GF-D8 (cell line): ENCODE data around the gene DGKD.

Experiments
- DNase-seq: peaks from one replicate; lab custom pipeline; 2025; lab: John Stamatoyannopoulos, UW

DGKD gene

DNA sequence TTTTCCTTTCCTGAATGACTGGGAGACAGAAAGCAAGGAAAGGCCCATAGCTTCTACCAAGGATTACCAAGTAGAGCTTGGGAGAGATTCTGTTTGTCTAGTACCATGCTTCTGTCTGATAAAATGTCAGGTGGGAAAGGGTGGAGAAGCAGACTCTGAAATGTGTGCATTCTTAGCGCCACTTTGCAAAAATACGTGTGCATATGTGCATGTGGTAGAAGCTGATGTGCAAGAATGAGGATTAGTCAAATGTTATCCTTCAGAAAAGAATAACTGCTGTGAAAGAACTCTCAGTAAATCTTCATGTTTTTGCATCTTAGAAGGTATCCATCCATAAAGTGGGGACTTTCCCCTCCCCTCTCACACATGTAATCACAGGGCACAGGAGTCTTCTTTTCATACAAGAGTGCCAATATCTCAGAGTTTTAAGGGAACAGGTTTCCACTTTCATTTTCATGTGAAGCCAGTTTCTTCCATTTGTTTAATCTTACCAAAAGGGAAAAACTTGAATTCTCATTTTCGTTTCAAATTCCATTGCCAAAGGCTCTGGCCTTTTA, 15.4 kb upstream of the DGKD start:
- DNase-seq, result no peak

DNA sequence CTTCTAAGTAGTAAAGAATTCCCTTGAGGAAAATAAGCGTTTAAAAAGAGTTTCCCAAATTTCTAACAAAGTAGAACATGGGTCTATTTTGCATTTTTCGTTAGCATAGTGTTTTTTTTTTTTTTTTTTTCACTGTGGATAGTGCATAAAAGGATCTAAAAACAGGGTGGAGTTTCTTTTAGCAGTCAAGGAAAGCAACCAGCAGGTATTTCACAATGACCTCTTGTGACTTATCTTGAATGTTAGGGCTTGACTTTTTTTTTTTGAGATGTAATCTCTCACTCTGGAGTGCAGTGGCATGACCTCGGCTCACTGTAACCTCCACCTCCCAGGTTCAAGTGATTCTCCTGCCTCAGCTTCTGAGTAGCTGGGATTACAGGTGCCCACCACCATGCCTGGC, 14.9 kb upstream of the DGKD start:
- DNase-seq, result peak; percentile 77

DNA sequence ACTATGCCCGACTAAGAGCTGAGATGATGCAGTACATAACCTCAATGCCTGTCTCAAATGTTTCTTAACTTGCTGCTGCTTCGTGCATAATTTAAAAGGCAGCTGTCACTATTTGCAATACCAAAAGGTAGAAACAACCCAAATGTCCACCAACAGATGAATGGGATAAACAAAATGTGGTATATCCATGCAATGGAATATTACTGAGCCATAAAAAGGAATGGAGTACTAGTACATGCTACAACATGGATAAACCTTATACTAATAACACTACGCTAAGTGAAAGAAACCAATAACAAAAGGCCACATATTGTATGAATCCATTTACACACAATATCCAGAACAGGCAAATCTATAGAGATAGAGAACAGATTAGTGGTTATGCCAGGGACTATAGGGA, 13.0 kb upstream of the DGKD start:
- DNase-seq, result no peak

DNA sequence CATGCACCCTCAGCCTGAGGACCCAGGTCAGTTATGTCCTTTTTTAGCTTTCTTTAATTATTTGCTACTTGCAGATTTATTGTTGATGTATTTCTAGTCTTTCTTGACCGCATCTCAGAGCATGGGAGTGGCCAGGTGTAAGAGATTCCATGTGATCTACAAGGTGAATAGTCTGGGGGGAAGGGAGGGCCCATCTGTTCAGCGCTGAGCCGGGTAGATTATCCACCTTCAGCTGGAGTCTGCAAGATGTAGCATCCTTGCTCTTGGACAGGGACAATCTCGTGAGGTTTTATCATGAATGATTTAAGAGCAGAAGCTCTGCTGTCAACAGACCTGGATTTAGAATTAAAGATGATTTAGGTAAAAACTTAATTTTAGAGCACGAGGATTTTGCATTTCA, 12.0 kb upstream of the DGKD start:
- no peak for DNase-seq

DNA sequence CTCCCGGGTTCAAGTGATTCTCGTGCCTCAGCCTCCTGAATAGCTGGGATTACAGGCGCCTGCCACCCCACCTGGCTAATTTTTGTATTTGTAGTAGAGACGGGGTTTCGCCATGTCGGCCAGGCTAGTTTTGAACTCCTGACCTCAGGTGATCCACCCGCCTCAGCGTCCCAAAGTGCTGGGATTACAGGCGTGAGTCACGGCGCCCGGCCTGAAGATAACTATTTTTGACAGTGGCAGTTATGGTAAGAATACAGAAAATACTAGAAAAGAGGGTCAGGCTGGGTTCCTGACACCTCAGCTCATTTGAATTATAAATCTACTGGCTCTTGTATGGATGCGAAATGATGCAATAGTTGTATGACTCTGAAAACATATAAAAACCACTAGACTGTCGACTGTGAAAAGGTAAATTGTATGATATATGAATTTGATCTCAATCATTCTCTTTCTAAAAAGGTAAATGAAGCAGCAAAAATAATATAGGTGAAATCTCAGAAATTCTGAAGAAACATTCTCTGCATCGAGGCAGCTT, 11.1 kb upstream of the DGKD start:
- DNase-seq, result no peak

DNA sequence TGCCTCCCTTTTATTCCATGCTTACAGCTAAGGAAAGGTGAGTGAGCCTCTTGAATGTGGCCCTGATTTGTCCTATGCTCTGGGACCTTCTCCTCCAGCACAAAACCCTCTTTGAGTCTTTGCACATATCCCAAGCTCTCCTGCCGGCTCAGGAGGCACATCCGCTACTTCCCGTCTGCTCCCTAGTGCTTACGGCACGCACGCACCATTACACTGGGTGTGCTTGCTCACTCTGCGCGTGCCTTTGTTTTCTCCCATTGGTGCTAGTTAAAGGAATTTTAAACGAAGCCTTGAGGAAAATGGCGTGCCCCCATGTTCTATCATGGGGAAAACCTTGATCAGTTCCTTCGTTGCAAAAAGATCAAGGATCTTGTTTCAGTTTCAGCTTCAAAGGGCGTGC, 7.9 kb upstream of the DGKD start:
- no peak for DNase-seq

DNA sequence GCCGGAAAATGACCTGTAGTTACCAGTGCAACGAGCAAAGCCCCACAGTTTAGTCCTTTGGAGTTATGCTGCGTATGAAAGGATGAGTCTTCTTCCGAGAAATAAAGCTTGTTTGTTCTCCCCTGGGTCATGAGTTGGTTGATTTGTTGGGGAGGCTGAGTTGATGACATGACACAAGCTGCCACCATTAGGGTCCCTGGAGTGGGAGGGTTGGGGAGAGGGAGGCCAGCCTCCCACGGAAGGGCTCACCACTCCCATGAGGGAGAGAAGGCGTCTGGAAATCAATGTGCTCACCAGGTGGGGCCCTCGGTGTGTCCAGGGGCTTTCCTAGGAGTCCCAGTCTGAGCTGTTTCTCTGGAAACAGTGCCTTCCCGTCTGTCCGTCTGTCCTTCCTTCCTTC, 7.4 kb upstream of the DGKD start:
- no peak for DNase-seq

DNA sequence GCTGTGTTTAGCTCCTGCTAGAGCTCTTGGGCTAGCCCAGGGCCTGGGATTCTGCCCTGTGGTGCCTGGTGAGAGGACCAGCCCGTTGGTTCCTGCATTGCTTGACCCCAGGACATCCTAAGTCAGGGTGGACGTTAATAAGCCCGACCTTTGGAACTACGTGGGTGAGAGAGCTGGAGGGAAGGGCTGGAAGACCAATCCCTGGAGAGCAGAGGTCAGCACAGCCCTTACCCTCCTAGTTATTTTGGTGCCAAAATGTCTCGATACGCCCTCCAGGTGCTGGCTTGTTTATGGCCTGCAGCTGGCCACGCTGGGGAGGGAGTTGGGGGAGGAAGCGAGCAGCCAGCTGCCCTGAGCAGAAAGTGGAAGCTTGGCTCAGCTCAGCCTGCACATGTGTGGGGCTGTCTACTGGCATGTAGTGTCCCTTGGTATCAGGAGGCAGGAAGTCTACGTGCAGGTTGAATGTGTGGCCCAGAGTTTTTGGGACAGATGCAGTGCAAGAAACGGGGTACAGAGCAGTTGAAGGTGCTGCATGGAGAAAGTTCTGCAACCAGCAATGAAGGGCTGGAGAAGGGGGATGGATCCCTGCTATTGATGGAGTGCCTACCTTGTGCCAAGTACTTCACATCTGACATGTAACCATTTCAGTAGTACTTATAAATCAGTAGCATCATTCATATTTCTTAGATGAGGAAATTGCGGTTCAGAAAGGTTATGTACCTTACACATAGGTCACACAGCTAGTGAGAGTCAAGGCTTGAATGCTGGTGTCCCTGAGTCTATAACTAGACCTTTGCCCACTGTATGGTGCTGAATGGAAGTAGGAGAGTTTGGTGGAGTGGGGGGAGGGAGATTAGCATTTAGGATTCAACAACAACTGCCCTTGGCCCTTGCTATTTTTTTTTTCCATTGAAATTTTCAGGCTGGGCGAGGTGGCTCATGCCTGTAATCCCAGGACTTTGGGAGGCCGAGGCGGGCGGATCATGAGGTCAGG, 5.0 kb upstream of the DGKD start:
- peak; percentile 77 for DNase-seq

DNA sequence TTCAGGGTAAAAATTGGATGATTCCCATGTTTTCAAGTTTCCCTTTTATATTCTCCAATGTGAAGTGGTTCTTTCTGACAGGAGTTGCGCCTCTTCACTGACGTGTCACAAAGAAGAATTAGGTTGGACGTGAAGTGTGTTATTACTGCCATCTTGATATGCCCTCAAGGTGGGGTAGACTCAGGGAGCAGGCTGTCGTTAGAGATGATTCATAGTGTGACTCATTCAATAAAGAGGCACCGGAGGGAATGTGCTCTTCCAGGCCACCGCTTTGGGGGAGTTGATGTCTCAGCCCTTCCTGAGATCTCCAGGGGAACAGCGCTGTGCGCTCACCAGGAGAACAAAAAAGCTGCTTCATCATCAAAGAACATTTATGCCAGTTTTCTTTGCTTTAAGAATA, 3.6 kb upstream of the DGKD start:
- no peak for DNase-seq

DNA sequence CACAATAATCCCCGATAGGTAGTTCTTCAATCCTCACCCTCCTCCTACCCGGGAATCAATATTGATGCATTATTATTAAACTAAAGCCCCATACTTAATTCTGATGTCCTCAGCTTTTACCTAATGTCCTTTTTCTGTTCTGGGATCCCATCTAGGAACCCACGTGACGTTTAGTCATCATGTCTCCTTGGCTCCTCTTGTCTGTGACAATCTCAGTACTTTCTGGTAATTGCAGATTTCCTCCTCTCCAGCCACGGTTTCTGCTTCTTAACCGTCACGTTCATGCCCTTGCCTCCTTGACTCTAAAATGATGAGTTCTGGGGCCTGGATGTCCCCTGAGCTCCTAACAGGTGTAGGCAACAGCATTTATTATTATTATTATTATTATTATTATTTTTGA, 2.9 kb upstream of the DGKD start:
- DNase-seq, result no peak

DNA sequence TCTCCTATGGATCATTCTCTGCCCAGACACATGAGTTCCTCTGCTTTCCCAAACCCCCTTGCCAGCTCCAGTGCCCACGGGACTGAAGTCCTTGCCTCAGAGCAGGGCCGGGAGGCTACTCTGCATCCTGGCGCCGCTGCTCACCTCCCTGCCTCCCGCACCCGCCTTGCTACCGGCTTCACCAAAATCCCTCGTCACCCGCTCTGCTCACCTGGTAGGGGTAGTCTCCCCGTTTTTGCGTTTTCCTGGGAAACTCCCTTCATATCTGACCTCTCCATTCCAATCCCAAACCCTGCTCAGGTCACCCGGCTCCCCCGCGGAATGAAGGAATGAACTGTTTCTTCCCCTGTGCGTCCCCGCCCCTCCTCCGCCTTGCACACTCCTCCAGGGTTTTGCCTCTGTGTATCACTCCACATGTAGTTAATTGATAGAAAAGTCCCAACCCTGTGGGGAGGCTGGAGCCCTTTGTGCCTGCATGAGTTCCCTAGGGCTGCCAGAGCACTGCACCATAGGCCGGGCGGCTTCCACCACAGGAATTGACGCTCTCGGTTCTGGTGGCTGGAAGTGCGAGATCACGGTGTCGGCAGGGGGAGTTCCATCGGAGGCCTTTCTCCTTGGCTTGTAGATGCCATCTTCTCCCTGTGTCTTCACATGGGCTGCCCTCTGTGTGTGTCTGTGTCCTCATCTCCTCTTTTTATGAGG, 2.0 kb upstream of the DGKD start:
- no peak for DNase-seq

DNA sequence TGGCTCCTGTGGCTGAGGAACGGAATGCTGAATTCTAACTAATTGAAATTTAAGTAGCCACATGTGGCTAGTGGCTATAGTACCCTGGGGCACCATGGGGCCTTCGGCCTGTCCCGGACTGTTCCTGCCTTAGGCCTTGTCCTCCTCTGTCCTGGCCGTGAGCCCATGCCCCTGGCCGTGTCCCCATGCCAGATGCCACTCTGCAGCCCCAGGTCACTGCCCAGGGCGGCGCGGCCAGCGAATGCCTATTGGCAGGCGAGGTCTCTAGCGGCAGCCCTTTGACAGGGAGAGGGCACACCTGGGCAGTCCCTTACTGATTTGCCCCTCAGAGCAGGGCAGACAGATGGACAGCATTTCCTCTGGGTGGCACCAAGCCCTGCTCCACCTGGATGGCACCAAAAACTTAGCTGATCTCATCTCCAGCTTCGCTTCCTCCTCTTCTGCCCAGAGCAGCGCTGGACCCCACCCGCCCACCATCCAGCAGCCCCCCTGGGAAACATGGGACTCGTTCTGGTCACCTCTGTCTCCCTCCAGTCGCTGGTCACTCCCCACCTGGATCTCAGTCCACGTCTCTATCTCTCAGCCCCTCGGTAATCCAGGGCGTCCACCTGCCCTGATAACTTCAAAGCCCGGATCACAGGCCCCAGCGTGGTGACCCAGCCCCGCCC, 1.1 kb upstream of the DGKD start:
- no peak for DNase-seq

DNA sequence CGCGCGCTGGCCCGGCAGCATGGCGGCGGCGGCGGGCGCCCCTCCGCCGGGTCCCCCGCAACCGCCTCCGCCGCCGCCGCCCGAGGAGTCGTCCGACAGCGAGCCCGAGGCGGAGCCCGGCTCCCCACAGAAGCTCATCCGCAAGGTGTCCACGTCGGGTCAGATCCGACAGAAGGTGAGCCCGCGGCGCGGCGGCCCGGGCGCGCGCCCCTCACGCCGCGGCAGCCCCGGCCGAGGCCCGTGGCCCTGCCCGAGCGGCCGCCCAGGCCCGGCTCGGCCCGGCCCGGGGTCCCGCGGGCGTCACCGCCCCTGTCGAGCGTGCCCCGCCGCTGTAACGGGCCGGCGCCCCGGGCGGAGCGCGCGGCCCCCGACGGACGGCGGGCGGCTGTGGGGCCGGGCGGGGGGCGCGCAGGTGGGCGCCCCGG, 218 bp downstream of the DGKD start:
- DNase-seq, result no peak

DNA sequence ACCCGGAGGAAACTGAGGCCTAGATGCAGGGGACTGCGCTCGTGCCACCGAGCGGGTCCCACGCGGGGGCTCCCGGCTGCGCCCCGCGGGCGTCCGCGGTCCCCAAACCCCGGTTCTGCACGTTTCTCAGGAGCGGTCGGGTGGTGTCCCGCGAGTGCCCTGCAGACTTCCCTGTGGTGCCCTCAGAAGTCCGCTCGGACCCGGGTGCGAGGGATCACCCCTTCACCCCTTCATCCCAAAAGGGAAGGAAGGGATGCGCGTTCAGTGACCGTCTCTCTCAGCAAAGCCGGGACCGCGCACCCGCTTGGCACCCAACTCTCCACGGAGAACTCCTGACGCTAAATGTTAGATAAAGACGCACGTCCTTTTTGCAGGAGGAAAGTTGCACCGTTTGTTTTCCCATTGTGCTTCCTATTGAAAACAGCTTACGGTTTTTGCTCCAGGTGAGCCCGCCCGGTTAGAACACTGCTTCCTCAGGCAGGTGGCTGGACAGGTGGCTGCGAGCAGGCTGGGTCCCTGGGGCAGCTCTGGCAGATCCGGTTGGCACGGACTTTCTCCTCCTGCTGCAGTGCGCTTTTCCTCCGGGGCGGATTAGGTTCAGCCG, 779 bp downstream of the DGKD start:
- DNase-seq, result no peak

DNA sequence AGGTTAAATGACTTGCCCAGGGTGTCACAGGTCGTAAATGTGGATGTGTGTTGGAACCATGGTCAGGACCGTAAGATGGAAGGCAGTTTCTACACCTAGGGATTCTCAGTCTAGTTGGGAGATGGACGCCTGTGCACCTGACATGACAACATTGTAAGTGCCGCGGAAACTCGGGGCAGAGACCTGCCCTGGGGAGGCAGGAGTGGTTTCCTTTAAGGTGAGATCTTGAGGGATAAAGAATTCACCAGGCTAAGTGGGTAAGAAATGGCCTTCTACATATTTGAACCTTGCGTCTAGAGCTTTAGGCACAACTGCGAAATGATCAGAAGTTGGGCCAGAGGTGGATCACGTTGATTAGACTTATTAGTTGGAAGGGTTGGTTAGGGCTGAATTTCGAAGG, 1.6 kb downstream of the DGKD start:
- no peak for DNase-seq

DNA sequence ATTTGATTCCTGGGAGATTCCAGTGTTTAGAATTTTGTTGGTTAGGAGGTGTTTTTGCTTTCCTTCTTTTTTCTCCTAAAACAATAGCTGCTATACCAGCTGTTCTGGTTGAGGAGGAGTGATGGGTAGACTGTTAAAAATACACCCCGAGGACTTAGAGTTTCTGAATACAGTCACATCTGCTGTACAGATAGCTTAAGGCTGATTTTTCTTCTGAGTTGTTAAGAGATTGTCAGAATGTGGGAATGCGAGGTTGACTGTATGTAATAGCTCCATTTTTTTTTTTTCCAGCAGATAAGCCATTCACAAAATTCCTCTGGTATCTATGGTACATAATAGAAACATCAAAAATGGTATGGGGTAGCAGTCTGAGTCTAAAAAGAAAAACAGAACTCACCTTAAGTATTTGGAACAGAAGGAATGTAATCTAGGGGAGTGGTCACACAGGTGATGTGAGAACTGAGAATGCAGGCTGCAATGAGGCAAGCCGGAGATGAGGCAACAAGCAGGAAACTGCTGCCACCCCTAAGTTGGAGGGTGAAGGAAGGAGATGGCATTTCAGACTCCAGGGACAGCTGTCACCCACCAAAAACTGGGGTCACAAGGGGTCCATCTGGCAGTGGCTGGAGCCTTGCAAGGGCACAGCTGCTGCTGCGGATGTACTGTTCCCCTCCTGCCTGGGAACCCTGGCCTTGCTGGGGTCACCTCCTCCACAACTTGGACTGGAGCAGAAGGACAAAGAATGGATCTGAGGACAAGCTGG, 2.4 kb downstream of the DGKD start:
- peak; percentile 69 for DNase-seq

DNA sequence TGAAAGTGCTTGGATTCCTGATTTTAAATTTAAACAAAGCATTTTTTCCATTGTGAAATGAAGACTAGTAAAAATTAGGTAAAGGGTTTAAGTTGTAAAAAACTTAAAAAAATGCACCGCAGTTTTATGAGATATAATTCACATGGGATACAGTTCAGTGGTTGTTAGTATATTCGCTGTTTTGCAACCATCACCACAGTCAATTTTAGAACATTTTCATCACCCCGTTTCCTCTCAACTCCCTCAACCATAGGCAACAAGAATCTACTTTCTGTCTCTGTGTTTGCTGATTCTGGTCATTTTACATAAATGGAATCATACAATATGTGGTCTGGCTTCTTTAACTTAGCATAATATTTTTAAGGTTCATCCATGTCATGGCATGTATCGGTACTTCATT, 4.0 kb downstream of the DGKD start:
- peak; percentile 86 for DNase-seq

DNA sequence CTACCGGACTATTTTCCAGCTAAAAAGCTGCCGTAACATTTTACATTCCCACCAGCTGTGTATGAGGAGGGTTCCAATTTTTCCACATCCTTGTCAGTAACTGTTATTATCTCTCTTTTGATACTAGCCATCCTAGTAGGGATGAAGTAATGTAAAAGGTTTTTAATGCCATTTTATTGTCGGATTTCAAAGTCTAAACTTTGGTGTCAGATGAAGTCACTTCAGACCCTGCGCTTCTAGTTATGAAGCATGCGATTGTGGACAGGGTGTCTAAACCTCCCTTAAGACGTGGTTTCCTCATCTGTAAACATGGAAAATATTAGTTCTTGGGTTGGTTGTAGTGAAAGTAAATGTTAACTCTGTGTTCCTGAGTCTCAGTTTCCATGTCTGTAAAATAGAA, 4.7 kb downstream of the DGKD start:
- no peak for DNase-seq

DNA sequence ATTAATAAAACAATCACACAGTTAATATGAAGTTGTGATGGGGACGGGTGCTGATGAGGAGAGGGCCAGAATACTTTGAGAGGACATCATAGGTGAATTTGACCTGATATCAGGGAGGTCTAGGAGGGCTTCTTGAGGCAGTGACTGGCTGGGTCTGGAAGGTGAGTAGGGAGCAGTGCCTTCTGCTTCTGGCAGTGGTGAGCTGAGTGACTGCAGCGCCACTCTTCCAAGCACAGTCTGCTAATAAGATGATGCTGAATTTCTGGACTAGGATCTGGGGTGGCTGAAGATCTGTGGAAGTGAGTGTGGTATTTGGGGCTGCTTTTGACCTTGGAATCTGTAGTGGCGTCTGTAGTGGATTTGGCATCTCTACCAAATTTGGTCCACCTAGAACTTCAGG, 5.5 kb downstream of the DGKD start:
- DNase-seq, result no peak

DNA sequence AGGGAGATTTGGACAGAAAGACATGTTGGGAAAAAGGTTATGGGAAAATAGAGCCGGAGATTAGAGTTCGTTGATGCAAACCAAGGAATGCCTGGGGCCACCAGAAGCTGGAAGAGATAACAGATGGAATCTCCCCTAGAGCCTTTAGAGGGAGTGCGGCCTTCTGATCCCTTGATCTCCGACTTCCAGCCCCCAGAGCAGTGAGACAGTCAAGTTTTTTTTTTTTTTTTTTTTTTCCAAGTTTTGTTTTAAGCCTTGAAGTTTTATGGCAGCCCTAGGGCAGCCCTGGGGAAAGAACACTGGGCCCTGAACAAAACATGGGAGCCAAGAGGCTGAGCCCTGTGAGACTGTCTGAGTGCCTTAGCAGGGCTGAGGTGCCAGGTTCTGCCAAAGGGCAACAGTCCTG, 6.5 kb downstream of the DGKD start:
- no peak for DNase-seq

DNA sequence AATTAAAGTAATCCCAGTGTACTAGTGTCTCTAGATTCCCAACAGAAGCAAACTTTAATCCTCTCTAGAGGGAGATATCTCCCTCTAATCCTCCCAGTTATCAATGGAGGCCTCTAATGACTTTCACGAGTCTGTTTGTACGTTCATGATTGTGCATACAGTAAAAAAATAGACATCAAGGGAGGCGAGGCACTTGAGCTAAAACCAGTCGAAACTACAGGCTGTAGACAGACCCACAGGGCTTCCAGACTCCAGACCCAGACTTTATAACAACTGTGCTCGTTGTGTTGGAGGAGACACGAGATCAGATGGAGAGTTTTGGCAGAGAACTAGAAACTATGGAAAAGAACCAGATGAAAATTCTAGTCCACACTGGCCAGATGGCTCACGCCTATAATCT, 7.0 kb downstream of the DGKD start:
- no peak for DNase-seq
